ENCODE results near the gene ARF4. TPM values are rescaled to one million over a fixed set of nuclear protein-coding genes. Genes with fewer than 3 reads are reported as not detected.
"Not testable (repeated sequence)": the region's sequence is repeated elsewhere in the genome, so short reads cannot be mapped to it uniquely, and the experiment has no call there.

ARF4 gene
- 161 TPM for total RNA-seq (ENCODE audit: unreplicated experiment)
- long read RNA-seq, transcript ARF4-201 (6 exons, 1,660 nt), result major isoform, 132 of 138 reads
- long read RNA-seq, partial matches to known transcripts, result 1 of 138 reads
- long read RNA-seq, other reads (novel, unspliced or antisense), result 3 of 138 reads

DNA sequence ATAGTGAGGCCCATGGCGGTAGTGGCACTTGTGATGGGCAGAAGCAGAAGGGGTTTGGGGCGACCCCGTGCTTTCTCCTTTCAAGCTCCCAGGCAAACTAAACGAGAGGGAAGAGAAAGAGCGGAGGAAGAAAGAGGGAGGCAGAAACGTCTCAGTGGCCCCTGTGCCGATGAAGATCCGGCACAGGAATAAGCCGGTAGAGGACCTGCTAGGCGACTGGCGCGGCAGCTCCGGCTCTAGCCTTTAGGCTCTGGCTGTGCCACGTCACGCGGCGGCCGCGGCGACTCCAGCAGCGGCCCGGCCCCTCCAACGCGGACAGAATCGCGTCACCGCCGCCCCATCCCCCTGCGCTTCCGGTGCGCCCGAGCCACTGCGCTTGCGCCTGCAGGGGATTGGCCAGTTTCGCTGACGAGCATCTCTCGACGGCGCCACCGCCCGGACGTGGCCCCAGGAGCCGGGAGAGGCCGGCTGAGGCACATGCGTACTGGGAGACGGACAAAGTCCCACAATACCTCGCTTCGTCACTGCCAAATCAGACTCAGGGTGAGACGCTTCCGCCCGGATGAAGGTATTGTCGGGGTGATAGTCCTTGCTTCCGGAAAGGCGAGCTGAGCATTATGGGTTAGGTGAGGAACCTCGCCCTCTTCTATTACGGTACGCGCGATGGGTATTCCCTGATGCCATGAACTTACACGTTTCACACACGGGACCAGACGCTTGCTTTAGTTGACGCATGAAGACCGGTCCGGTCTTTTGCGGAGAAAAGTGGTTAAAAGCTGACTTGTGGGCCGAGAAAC is at the start of gene ARF4:
Gene ARF4, minus strand, starts transcription at position 218 of the 797 bp plus-strand sequence. Its CDS starts 204 bp downstream, at position 14.
- H3K27ac Mint-ChIP-seq (ENCODE audit: unreplicated experiment), result peak within 1 kb of the TSS; percentile 99
- peaks cover 4% of the 10 kb centered on the region for H3K36me3 Mint-ChIP-seq (ENCODE audit: low read depth, unreplicated experiment)
- H3K4me1 Mint-ChIP-seq (ENCODE audit: unreplicated experiment), result peaks cover 28% of the 10 kb centered on the region
- H3K4me3 Mint-ChIP-seq (ENCODE audit: unreplicated experiment), result peak within 1 kb of the TSS; percentile 98
- H3K9me3 Mint-ChIP-seq (ENCODE audit: unreplicated experiment), result no peaks in the 10 kb centered on the region
- DNase-seq (ENCODE audit: low spot score), result peak; percentile 100
- TF ChIP-seq, protein P1, sequence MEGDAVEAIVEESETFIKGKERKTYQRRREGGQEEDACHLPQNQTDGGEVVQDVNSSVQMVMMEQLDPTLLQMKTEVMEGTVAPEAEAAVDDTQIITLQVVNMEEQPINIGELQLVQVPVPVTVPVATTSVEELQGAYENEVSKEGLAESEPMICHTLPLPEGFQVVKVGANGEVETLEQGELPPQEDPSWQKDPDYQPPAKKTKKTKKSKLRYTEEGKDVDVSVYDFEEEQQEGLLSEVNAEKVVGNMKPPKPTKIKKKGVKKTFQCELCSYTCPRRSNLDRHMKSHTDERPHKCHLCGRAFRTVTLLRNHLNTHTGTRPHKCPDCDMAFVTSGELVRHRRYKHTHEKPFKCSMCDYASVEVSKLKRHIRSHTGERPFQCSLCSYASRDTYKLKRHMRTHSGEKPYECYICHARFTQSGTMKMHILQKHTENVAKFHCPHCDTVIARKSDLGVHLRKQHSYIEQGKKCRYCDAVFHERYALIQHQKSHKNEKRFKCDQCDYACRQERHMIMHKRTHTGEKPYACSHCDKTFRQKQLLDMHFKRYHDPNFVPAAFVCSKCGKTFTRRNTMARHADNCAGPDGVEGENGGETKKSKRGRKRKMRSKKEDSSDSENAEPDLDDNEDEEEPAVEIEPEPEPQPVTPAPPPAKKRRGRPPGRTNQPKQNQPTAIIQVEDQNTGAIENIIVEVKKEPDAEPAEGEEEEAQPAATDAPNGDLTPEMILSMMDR (IDR thresholded peaks at IDR 0.05; ENCODE audit: unreplicated experiment), result no peak
- H3K27me3 Mint-ChIP-seq (ENCODE audit: unreplicated experiment), result peaks cover 15% of the 10 kb centered on the region

DNA sequence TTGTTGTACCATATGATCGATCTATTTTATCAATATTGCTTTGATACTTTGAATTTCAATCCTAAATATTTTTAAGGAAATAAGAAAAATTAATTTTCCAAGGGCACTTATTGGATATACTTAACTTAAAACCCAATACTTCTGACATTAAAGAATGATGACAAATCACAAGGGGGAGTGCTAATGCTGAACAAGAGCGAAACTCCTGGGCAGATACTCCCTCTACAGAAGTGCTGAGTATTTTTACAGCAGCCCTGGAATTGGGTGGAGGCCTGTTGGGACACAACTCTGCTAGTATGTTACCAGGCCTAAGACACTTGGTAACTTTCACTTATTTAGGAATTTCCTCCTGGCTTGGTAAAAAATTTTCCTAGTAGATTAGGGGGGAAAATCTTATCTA is 49.6 kb upstream of the ARF4 start:
- peaks cover 6% of the 10 kb centered on the region for H3K9me3 Mint-ChIP-seq (ENCODE audit: unreplicated experiment)
- peaks cover 47% of the 10 kb centered on the region for H3K36me3 Mint-ChIP-seq (ENCODE audit: low read depth, unreplicated experiment)
- TF ChIP-seq, protein P1 (IDR thresholded peaks at IDR 0.05; ENCODE audit: unreplicated experiment), result no peak
- no peak for DNase-seq (ENCODE audit: low spot score)
- H3K27me3 Mint-ChIP-seq (ENCODE audit: unreplicated experiment), result no peaks in the 10 kb centered on the region
- peaks cover 5% of the 10 kb centered on the region for H3K4me1 Mint-ChIP-seq (ENCODE audit: unreplicated experiment)
- peak overlapping the region; percentile 42 for H3K4me3 Mint-ChIP-seq (ENCODE audit: unreplicated experiment)
- peak overlapping the region; percentile 49 for H3K27ac Mint-ChIP-seq (ENCODE audit: unreplicated experiment)

GRCh38 chr3:57644740-57645139 is 47.6 kb upstream of the ARF4 start:
- Mint-ChIP-seq H3K9me3 (ENCODE audit: unreplicated experiment) (peaks cover 6% of the 10 kb centered on the region), H3K36me3 (ENCODE audit: low read depth, unreplicated experiment) (peaks cover 44% of the 10 kb centered on the region), H3K4me1 (ENCODE audit: unreplicated experiment) (peaks cover 5% of the 10 kb centered on the region), H3K4me3 (ENCODE audit: unreplicated experiment) (no peak overlapping the region), H3K27me3 (ENCODE audit: unreplicated experiment) (no peaks in the 10 kb centered on the region), H3K27ac (ENCODE audit: unreplicated experiment) (no peak overlapping the region)
- DNase-seq (ENCODE audit: low spot score), result no peak
- TF ChIP-seq, protein P1 (IDR thresholded peaks at IDR 0.05; ENCODE audit: unreplicated experiment), result no peak

DNA sequence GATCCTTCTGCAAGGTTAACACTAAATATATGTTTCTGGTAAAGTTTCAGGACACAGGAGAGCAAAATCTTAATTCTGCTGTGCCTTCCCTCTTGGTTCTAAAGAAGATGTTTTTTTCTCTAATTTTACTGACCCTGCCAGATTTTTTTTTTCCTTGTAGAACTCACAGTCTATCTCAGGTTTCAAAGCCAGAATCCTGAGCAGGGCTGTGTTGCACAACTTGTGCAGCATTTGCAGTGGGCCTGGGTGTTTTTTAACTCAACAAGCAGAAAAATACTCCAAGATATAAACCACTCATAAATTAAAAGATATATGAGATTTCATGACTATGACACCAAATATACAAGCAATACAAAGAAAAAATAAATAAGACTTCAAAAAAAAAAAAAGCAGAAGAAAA is 40.2 kb upstream of the ARF4 start:
- Mint-ChIP-seq H3K27me3 (ENCODE audit: unreplicated experiment) (no peaks in the 10 kb centered on the region), H3K36me3 (ENCODE audit: low read depth, unreplicated experiment) (peaks cover 27% of the 10 kb centered on the region), H3K9me3 (ENCODE audit: unreplicated experiment) (no peaks in the 10 kb centered on the region), H3K27ac (ENCODE audit: unreplicated experiment) (no peak overlapping the region), H3K4me1 (ENCODE audit: unreplicated experiment) (no peaks in the 10 kb centered on the region), H3K4me3 (ENCODE audit: unreplicated experiment) (no peak overlapping the region)
- TF ChIP-seq, protein P1 (IDR thresholded peaks at IDR 0.05; ENCODE audit: unreplicated experiment), result no peak
- no peak for DNase-seq (ENCODE audit: low spot score)

DNA sequence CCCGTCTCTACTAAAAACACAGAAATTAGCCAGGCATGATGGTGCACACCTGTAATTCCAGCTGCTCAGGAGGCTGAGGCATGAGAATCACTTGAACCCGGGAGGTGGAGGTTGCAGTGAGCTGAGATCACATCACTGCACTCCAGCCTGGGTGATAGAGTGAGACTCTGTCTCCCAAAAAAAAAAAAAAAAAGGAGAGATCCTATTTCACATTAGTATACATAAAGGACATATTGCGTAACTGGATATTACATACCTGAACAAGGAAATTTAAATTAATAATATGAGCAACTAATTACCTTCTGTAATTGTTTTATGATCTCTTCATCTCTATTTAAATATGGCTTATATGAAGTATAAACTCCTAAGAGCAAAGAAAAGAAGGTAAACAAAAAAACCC is 37.1 kb upstream of the ARF4 start:
- H3K27ac Mint-ChIP-seq (ENCODE audit: unreplicated experiment); H3K4me3 Mint-ChIP-seq (ENCODE audit: unreplicated experiment); H3K4me1 Mint-ChIP-seq (ENCODE audit: unreplicated experiment); H3K9me3 Mint-ChIP-seq (ENCODE audit: unreplicated experiment); H3K27me3 Mint-ChIP-seq (ENCODE audit: unreplicated experiment); DNase-seq (ENCODE audit: low spot score): not testable (repeated sequence)
- peaks cover 16% of the 10 kb centered on the region for H3K36me3 Mint-ChIP-seq (ENCODE audit: low read depth, unreplicated experiment)

Measured in endothelial cell (in vitro differentiated cells).